Stimulated activated CD4-positive, alpha-beta T cell treated with anti-CD3 and anti-CD28 coated beads, Interleukin-4, amount 100 ng/mL, for 4 hours (primary cell): ENCODE measurements around the gene CRISP1.
"Not testable (repeated sequence)": the region's sequence is repeated elsewhere in the genome, so short reads cannot be mapped to it uniquely, and the experiment has no call there.

Experiments
- DNase-seq, 2 experiments: peaks; one replicate each; pipeline ENCODE4 v3.0.0-alpha.2; 2020

The CRISP1 gene

GRCh38 chr6:49866485-49866943 is at the start of gene CRISP1:
TSS of gene CRISP1 (minus strand) at chr6:49866535. CDS start at chr6:49857400, 9,135 bp downstream.
- no peak for DNase-seq

- DNase-seq: no peak
Measured at GRCh38 chr6:49915035-49915434, 48.7 kb upstream of the CRISP1 start.

- no peak for DNase-seq
Measured at GRCh38 chr6:49913636-49914375, 47.5 kb upstream of the CRISP1 start.

- DNase-seq: no peak
Measured at GRCh38 chr6:49912196-49912595, 45.9 kb upstream of the CRISP1 start.

- no peak for DNase-seq
Measured at GRCh38 chr6:49911252-49911651, 44.9 kb upstream of the CRISP1 start.

GRCh38 chr6:49909563-49909962 is 43.2 kb upstream of the CRISP1 start:
- no peak for DNase-seq

- DNase-seq: no peak
Measured at GRCh38 chr6:49906526-49906925, 40.2 kb upstream of the CRISP1 start.

- no peak for DNase-seq
Measured at GRCh38 chr6:49905296-49905695, 39.0 kb upstream of the CRISP1 start.

- no peak for DNase-seq
Measured at GRCh38 chr6:49902856-49903255, 36.5 kb upstream of the CRISP1 start.

GRCh38 chr6:49898904-49899566 is 32.7 kb upstream of the CRISP1 start:
- DNase-seq: no peak

GRCh38 chr6:49895553-49895952 is 29.2 kb upstream of the CRISP1 start:
- DNase-seq: not testable (repeated sequence)

GRCh38 chr6:49892280-49892679 is 25.9 kb upstream of the CRISP1 start:
- no peak for DNase-seq

GRCh38 chr6:49890988-49891387 is 24.7 kb upstream of the CRISP1 start:
- DNase-seq: no peak

- DNase-seq: no peak
Measured at GRCh38 chr6:49888742-49889431, 22.6 kb upstream of the CRISP1 start.

GRCh38 chr6:49868951-49869529 is 2.7 kb upstream of the CRISP1 start:
- DNase-seq: no peak

GRCh38 chr6:49856282-49856681 is 10.1 kb downstream of the CRISP1 start:
- no peak for DNase-seq

- DNase-seq: no peak
Measured at GRCh38 chr6:49855221-49855620, 11.1 kb downstream of the CRISP1 start.

- DNase-seq: no peak
Measured at GRCh38 chr6:49852975-49853374, 13.4 kb downstream of the CRISP1 start.

- DNase-seq: no peak
Measured at GRCh38 chr6:49849213-49849907, 17.0 kb downstream of the CRISP1 start.

GRCh38 chr6:49847673-49848072 is 18.7 kb downstream of the CRISP1 start:
- no peak for DNase-seq

GRCh38 chr6:49847014-49847413 is 19.3 kb downstream of the CRISP1 start:
- no peak for DNase-seq

GRCh38 chr6:49841424-49841823 is 24.9 kb downstream of the CRISP1 start:
- no peak for DNase-seq

- no peak for DNase-seq
Measured at GRCh38 chr6:49839957-49840356, 26.4 kb downstream of the CRISP1 start.
